ENCODE data around the gene RBL2.
"Not testable (repeated sequence)": the region's sequence is repeated elsewhere in the genome, so short reads cannot be mapped to it uniquely, and the experiment has no call there.

The RBL2 gene

DNA sequence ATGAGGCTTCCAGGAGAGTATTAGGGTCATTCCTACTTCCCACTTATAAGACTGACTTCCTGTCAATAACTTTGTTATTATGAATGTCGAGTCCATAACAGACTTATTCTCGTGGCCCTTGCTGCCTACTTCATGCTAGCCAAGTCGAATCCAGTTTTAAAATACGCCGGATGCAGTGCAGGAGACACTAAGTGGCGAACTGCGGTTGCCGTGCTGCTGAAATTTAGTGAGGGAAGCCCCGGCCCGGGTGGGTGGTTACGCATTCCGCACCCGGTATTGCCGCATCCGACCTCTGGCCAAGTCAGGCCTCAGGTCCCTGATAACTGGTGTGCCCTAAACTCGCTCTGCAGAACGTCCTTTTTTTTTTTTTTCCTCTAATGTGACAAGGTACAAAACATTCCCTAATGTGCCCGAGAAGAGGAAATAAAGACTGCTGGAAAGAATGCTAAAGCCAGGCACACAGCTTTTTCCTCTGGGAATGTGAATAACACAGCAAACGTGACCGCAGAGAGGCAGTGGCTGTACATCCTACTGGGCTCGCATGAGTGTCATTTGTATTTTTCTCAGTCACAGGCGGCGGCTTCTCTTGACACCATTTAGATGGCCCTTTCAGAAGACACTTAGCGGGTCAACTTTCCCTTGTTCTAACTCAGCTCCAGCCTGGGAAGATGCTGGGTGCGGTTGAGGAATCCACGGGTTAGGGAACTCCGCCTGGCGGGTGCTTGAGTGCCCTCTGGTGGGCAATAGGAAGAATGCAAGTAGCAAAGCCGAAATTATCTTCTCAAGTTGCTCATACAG lies 75.8 kb downstream of the RBL2 start:
- peak; percentile 90 for DNase-seq

- no peak for DNase-seq
These were observed 76.4 kb downstream of the RBL2 start for GRCh38 chr16:53510704-53511070.

DNA sequence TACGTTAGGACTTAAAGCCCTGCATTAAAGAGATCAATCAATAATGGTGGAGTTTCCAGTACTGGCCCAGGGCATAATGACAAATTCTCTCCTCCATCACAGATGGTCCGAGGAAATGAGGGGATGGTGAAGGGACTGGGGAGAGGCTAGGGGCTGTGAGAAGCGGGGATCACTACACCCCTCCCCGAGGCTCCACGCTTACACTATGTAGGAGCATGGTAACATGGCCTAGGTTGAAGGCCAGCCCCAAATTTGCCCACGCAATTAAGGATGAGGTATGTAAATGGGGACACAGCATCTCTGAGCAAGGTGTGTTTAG lies 76.8 kb downstream of the RBL2 start:
- no peak for DNase-seq

GRCh38 chr16:53511403-53512280 lies 77.4 kb downstream of the RBL2 start:
- DNase-seq: no peak

DNA sequence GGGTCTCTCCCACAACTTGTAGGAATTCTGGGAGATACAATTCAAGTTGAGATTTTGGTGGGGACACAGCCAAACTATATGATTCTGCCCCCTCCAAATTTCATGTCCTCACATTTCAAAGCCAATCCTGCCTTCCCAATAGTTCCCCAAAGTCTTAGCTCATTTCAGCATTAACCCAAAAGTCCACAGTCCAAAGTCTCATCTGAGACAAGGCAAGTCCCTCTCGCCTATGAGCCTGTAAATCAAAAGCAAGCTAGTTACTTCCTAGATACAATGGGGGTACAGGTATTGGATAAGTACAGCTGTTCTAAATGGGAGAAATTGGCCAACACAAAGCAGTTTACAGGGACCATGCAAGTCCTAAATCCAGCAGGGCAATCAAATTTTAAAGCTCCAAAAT lies 78.5 kb downstream of the RBL2 start:
- not testable (repeated sequence) for DNase-seq

DNA sequence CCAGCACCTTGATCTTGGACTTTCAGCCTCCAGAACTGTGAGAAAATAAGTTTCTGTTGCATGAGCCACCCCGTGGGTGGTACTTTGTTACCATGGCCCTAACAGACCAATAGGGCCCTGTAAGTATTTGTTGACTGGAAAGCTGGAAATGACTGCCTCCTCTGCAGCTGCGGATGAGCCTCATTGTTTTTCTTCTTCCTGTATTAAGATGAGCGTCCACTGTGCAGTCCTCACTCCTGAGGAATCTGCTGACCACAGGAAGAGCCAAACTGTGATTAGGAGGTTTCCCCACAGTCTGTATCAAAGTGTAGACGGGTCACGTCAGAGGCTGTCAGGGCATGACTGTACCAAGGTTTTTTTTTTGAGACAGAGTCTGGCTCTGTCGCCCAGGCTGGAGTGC lies 81.0 kb downstream of the RBL2 start:
- no peak for DNase-seq

- DNase-seq: no peak
These were observed 81.5 kb downstream of the RBL2 start for GRCh38 chr16:53515811-53516210.

DNA sequence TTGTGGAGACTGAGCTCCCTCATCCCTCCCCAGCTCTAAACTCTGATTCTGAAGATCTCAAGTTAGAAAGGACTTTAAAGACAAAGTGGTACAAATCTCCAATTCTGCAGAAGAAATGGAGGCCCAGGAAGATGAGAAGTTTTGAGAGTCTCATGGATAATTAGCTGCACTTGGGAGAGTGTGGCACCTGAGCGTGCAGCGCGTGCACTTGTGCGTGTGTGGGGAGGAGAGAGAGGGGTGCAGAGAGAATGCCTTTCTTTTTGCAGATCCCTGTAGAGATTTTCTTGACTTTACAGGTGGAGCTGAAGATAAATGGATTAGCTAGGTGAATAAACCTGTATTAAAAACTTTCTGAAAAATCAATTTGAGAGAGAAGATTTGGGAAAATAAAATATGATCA lies 83.6 kb downstream of the RBL2 start:
- no peak for DNase-seq

GRCh38 chr16:53518550-53519416 lies 84.5 kb downstream of the RBL2 start:
- DNase-seq: no peak

DNA sequence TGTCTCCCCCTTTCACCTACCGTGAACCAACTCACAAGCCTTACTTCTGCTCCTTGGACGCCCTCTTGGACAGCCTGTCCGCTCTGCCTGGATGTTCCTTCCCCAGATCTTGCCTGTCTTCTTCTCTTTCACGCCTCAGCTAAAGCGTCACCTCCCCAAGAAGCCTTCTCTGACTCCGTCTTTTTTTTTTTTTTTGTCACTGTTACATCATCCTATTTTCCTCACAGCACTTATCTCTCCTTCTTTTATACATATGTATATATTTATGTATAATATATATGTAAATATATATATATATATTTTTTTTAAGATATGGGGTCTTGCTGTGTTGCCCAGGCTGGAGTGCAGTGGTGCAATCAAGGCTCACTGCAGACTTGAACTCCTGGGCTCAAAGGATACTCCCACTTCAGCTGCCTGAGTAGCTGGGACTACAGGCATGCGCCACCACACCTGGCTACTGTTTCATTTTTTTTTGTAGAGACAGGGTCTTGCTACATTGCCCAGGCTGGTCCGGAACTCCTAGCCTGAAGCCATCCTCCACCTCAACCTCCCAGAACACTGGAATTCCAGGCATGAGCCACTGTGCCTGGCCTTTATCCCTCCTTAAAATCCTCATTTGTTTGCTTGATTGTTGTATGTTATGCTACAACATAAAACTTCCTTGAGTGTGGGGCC lies 85.3 kb downstream of the RBL2 start:
- DNase-seq: no peak

DNA sequence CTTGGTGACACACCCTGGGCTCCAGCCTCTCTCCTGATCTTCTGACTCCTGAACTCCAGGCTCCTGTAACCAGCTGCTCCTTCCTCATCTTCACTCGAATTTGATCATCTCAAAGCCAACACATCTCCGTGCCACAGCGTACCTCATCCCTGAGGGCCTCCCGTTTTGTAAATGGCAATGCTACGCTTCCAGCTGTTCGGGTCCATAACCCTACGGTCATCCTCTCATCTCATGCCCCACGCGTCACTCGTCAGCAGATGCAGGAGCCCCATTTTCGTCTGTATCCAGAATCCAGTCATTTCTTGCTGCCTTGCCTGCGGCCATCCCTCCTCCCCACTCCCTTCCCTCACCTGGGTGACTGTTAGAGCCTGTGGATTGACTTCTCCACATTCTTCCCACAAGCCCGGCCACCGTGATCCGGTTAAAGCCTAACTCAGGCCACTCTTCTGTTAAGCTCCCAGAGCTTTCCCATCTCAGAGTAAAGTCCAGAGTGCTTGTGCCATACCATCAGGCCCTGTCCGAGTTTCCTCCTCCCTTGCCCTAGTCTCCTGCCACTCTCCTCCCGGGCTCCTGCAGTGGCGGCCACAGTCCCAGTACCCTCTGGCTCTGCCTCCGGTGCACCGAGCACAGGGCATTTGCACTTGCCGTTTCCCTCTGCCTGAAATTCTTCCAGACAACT lies 89.0 kb downstream of the RBL2 start:
- DNase-seq: no peak

DNA sequence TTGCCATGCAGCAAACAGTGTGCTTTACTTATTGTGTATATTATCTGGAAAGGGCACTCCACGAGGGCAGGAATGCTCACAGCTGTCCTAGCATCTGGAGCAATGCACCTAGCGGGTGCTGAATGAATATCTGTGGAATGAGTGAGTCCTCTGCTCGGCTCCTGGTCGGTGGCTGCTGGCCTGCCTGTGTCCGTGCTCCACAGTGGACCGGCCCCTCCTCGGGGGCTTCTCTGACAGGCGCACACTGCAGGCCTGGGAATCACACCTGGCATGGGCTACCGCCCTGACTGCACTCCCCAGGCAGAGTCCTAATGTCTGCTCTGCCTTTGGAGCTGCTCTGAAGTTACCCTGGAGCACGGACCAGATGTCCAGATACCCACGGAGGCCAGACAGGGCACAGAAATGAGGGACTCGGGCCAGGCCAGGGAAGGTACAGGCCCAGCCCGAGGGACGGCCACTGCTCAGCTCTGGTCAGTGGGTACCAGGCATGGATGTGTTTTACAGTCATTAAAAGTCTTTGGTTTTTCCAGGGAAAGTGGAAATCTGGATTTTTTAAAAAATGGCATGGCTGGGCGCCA lies 89.8 kb downstream of the RBL2 start:
- DNase-seq: no peak

GRCh38 chr16:53528797-53529196 lies 94.5 kb downstream of the RBL2 start:
- DNase-seq: no peak

DNA sequence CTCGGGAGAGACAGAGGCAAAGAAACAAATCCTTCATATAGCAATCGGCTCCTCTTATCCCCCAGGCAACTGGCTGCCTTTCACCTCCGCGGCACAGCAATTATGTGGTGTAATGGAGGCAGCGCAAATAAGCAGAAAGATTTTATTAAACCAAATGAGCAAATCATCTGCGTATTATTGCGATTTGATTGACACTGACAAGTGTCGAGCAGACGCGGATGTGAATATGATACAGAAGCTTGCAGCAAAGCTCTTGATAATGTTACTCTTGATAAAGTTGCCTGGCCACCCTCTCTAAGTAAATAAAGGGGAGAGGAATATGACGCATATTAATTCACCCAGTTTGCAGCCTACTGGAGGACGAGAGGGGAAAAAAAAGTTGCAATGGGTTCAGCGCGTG lies 95.2 kb downstream of the RBL2 start:
- peak; percentile 56 for DNase-seq

DNA sequence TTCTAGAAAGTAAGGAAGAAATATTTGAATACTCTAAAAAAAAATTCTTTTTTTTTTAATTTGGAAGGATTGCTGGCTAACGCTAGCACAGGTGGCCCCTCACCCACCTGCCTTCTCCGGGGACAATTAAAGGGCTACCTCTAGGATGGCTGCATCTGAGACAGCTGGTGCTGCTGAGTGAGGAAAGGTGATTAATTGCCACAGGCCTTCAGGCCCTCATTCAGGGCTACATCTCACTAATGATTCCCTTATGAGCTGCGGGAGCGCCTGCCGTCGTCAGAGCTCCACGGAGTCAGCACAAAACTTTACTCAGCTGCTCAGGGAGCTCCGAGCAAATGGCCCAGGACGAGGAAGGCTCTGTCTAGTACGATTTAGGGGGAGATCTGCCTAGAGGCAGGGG lies 95.8 kb downstream of the RBL2 start:
- peak; percentile 33 for DNase-seq

GRCh38 chr16:53530741-53531140 lies 96.5 kb downstream of the RBL2 start:
- DNase-seq: no peak

DNA sequence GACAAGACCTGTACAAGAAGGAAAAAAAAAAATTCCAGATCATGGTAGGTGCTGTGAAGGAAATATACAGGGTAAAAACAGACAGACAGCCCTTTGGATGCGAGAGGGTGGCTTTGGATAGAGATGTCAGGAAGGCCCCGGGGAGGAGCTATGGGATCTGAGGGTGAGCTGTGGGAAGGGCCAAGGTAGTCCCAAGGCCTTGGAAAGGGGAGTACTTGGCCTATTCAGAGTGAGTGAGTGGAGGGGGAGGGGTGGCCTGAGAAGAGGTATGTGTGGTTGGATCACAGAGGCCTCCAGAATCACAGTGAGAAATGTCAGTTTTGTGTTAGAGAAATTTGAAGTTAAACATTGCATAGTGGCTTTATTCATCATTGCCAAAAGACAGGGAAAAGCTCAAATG lies 99.9 kb downstream of the RBL2 start:
- DNase-seq: no peak

GRCh38 chr16:53537626-53538025 lies 103.4 kb downstream of the RBL2 start:
- no peak for DNase-seq

GRCh38 chr16:53539346-53539745 lies 105.1 kb downstream of the RBL2 start:
- DNase-seq: not testable (repeated sequence)

DNA sequence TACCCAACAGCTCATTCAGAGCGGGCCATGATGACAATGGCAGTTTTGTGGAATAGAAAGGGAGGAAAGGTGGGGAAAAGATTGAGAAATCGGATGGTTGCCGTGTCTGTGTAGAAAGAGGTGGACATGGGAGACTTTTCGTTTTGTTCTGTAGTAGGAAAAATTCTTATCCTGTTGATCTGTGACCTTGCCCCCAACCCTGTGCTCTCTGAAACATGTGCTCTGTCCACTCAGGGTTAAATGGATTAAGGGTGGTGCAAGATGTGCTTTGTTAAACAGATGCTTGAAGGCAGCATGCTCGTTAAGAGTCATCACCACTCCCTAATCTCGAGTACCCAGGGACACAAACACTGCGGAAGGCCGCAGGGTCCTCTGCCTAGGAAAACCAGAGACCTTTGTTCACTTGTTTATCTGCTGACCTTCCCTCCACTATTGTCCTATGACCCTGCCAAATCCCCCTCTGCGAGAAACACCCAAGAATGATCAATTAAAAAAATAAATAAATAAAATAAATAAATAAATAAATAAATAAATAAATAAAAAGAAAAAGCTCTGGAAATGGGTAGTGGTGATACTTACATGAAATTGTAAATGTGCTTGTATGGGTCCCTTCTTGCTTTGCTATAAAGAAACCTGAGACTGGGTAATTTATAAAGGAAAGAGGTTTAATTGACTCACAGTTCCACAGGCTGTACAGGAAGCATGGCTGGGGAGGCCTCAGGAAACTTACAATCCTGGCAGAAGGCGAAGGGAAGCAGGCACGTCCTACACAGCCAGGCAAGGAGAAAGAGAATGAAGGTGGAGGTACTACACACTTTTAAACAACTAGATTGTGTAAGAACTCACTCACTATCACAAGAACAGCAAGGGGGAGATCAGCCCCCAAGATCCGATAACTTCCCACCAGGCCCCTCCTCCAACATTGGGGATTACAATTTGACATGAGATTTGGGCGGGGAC lies 105.8 kb downstream of the RBL2 start:
- not testable (repeated sequence) for DNase-seq
